K562 (cell line): ENCODE data around the gene KCNH3.

Experiments
- GATAD2B ChIP-seq: fragments of 450-650 bp; IDR thresholded peaks from 2 replicates; pipeline ENCODE4 v1.6.1; 2017; ENCODE audit warnings: mild to moderate bottlenecking, borderline replicate concordance
- TAF1 ChIP-seq: IDR thresholded peaks from 2 replicates; pipeline ENCODE4 v1.6.1; 2011; ENCODE audit warnings: mild to moderate bottlenecking, low read length, moderate library complexity; ENCODE audit not compliant: insufficient read depth, control insufficient read depth, severe bottlenecking; ENCODE audit errors: extremely low read depth
- ZNF232 ChIP-seq: sonication (generic); formaldehyde crosslinking; IDR thresholded peaks from 2 replicates; pipeline ENCODE4 v1.8.0; 2022; ENCODE audit warnings: mild to moderate bottlenecking, missing genetic modification reagents
- TF ChIP-seq, protein P1 (sequence below): fragments of 450-650 bp; IDR thresholded peaks from 2 replicates; pipeline ENCODE4 v1.6.1; 2018; ENCODE audit not compliant: partially characterized antibody
- TF ChIP-seq, protein P2 (sequence below): fragments of 250-450 bp; sonication (Bioruptor Pico); IDR thresholded peaks from 2 replicates; pipeline ENCODE4 v1.4.0; 2020; ENCODE audit warnings: mild to moderate bottlenecking

DNA sequence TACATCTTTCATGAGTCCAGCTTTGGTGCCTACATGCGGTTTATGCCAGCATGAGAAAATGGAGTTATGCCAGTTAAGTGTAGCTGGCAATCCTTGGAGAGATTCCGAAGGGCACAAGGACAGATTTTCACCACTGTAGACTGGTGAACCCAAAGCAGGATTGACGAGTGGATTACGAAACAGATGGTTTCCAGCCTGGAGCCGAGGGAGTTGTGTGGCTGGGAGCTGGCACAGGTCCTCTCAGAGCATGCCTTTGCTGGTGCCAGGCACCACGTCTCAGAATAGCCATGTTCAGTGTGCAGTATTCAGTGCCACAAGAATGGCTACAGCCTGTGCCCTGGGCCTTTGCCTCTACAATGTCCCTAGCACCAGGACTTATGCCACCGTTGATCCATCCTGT lies 13.2 kb downstream of the KCNH3 start:
- TF ChIP-seq, protein P1, sequence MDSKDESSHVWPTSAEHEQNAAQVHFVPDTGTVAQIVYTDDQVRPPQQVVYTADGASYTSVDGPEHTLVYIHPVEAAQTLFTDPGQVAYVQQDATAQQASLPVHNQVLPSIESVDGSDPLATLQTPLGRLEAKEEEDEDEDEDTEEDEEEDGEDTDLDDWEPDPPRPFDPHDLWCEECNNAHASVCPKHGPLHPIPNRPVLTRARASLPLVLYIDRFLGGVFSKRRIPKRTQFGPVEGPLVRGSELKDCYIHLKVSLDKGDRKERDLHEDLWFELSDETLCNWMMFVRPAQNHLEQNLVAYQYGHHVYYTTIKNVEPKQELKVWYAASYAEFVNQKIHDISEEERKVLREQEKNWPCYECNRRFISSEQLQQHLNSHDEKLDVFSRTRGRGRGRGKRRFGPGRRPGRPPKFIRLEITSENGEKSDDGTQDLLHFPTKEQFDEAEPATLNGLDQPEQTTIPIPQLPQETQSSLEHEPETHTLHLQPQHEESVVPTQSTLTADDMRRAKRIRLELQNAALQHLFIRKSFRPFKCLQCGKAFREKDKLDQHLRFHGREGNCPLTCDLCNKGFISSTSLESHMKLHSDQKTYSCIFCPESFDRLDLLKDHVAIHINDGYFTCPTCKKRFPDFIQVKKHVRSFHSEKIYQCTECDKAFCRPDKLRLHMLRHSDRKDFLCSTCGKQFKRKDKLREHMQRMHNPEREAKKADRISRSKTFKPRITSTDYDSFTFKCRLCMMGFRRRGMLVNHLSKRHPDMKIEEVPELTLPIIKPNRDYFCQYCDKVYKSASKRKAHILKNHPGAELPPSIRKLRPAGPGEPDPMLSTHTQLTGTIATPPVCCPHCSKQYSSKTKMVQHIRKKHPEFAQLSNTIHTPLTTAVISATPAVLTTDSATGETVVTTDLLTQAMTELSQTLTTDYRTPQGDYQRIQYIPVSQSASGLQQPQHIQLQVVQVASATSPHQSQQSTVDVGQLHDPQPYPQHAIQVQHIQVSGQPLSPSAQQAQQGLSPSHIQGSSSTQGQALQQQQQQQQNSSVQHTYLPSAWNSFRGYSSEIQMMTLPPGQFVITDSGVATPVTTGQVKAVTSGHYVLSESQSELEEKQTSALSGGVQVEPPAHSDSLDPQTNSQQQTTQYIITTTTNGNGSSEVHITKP: no peak
- no peak for TF ChIP-seq TAF1
- TF ChIP-seq ZNF232 (CRISPR knock-in tag): no peak
- TF ChIP-seq, protein P2, sequence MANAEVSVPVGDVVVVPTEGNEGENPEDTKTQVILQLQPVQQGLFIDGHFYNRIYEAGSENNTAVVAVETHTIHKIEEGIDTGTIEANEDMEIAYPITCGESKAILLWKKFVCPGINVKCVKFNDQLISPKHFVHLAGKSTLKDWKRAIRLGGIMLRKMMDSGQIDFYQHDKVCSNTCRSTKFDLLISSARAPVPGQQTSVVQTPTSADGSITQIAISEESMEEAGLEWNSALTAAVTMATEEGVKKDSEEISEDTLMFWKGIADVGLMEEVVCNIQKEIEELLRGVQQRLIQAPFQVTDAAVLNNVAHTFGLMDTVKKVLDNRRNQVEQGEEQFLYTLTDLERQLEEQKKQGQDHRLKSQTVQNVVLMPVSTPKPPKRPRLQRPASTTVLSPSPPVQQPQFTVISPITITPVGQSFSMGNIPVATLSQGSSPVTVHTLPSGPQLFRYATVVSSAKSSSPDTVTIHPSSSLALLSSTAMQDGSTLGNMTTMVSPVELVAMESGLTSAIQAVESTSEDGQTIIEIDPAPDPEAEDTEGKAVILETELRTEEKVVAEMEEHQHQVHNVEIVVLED (CRISPR knock-in tag): no peak
- TF ChIP-seq GATAD2B: no peak
